ENCODE measurements around the gene TBR1.

The TBR1 gene

DNA sequence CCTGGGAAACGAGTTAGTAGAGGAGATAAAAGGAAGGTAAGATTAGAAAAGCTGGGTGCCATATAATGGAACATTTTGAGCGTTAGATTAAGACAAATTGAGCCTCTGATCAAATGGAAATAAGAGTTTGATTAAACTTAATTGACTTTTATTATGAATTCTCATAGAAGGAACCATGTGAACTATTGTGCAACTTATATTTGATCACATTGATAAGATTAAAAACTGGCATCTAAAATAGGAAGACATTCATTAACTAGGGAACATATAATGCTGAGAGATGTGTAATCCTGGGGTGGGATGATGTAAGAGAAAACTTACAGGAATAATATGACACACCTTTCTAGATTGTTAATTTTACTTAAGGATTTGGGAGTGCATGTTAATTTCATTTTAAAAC is 22.5 kb downstream of the TBR1 start:
- H3K9me3 ChIP-seq (ENCODE audit: insufficient read depth, low read length, severe bottlenecking), result no peaks in the 10 kb centered on the region
- H3K4me3 ChIP-seq (ENCODE audit: low read depth in 1 of 2, low read length in 2 of 2), result no peak overlapping the region
- no peak overlapping the region for H3K27ac ChIP-seq (ENCODE audit: low read length)
- H3K4me2 ChIP-seq (ENCODE audit: insufficient read depth, low read length), result no peak overlapping the region
- no peak overlapping the region for H2AFZ ChIP-seq (ENCODE audit: low read depth, low read length)
- no peak for ATAC-seq (ENCODE audit: insufficient read depth, low read depth)
- no peaks in the 10 kb centered on the region for H3K36me3 ChIP-seq (ENCODE audit: insufficient read depth, low read length)
- no peaks in the 10 kb centered on the region for H3K79me2 ChIP-seq (ENCODE audit: insufficient read depth, low read length)
- no peaks in the 10 kb centered on the region for H3K27me3 ChIP-seq (ENCODE audit: insufficient read depth, low read length, poor library complexity)
- H3K4me1 ChIP-seq (ENCODE audit: insufficient read depth, low read length), result no peaks in the 10 kb centered on the region
- no peak for TF ChIP-seq EZH2 (IDR thresholded peaks at IDR 0.05; ENCODE audit: borderline replicate concordance, low read depth, low read length, severe bottlenecking)
- TF ChIP-seq, protein P1, sequence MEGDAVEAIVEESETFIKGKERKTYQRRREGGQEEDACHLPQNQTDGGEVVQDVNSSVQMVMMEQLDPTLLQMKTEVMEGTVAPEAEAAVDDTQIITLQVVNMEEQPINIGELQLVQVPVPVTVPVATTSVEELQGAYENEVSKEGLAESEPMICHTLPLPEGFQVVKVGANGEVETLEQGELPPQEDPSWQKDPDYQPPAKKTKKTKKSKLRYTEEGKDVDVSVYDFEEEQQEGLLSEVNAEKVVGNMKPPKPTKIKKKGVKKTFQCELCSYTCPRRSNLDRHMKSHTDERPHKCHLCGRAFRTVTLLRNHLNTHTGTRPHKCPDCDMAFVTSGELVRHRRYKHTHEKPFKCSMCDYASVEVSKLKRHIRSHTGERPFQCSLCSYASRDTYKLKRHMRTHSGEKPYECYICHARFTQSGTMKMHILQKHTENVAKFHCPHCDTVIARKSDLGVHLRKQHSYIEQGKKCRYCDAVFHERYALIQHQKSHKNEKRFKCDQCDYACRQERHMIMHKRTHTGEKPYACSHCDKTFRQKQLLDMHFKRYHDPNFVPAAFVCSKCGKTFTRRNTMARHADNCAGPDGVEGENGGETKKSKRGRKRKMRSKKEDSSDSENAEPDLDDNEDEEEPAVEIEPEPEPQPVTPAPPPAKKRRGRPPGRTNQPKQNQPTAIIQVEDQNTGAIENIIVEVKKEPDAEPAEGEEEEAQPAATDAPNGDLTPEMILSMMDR (IDR thresholded peaks at IDR 0.05; ENCODE audit: borderline replicate concordance, extremely low read depth, low read length, poor library complexity, severe bottlenecking), result no peak
- H4K20me1 ChIP-seq (ENCODE audit: insufficient read depth, low read length), result no peaks in the 10 kb centered on the region
- no peak overlapping the region for H3K9ac ChIP-seq (ENCODE audit: low read depth, low read length)
- DNase-seq, result no peak

DNA sequence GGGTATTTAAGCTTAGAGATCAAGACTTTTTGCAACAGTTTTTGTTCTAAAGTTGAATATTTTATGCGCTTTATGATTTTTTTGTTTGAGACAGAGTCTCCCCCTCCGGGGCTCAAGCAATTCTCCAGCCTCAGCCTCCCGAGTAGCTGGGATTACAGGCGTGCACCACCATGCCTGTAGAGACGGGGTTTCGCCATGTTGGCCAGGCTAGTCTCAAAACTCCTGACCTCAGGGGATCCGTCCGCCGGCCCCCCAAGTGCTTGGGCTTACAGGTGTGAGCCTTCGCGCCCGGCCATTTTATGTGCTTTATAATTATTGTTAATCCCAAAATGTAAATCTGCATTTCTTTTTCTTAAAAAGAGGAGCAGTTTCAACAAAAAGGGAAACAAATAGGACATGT is 29.0 kb downstream of the TBR1 start:
- no peak overlapping the region for H3K4me3 ChIP-seq (ENCODE audit: low read depth in 1 of 2, low read length in 2 of 2)
- H2AFZ ChIP-seq (ENCODE audit: low read depth, low read length), result no peak overlapping the region
- no peaks in the 10 kb centered on the region for H3K79me2 ChIP-seq (ENCODE audit: insufficient read depth, low read length)
- H4K20me1 ChIP-seq (ENCODE audit: insufficient read depth, low read length), result no peaks in the 10 kb centered on the region
- ATAC-seq (ENCODE audit: insufficient read depth, low read depth) (no peak), DNase-seq (no peak)
- H3K4me1 ChIP-seq (ENCODE audit: insufficient read depth, low read length), result no peaks in the 10 kb centered on the region
- no peaks in the 10 kb centered on the region for H3K36me3 ChIP-seq (ENCODE audit: insufficient read depth, low read length)
- no peaks in the 10 kb centered on the region for H3K9me3 ChIP-seq (ENCODE audit: insufficient read depth, low read length, severe bottlenecking)
- no peak for TF ChIP-seq EZH2 (IDR thresholded peaks at IDR 0.05; ENCODE audit: borderline replicate concordance, low read depth, low read length, severe bottlenecking)
- TF ChIP-seq, protein P1 (IDR thresholded peaks at IDR 0.05; ENCODE audit: borderline replicate concordance, extremely low read depth, low read length, poor library complexity, severe bottlenecking), result no peak
- H3K27ac ChIP-seq (ENCODE audit: low read length), result no peak overlapping the region
- H3K9ac ChIP-seq (ENCODE audit: low read depth, low read length), result no peak overlapping the region
- H3K4me2 ChIP-seq (ENCODE audit: insufficient read depth, low read length), result no peak overlapping the region
- no peaks in the 10 kb centered on the region for H3K27me3 ChIP-seq (ENCODE audit: insufficient read depth, low read length, poor library complexity)

DNA sequence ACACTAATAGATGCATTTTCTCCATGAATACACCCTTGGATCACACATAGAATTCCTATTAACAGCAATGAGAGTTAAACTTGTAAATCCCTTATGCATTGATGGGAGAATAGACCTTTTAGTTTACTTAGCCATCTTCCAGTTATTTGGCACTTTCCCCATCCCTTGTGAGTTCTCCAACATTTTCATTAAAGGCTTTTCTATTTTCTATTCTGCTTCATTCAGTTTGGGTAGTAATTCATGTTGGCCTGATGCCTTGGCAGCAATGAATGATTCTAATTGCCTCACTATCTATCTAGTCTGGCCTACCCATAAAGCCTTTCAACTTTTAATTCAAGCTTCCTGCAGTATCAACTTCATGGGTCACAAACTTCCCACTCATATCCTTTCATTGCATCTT is 32.3 kb downstream of the TBR1 start:
- H2AFZ ChIP-seq (ENCODE audit: low read depth, low read length), result no peak overlapping the region
- no peak overlapping the region for H3K4me3 ChIP-seq (ENCODE audit: low read depth in 1 of 2, low read length in 2 of 2)
- DNase-seq (no peak), ATAC-seq (ENCODE audit: insufficient read depth, low read depth) (no peak)
- H3K9me3 ChIP-seq (ENCODE audit: insufficient read depth, low read length, severe bottlenecking), result no peaks in the 10 kb centered on the region
- H3K27ac ChIP-seq (ENCODE audit: low read length), result no peak overlapping the region
- no peaks in the 10 kb centered on the region for H3K27me3 ChIP-seq (ENCODE audit: insufficient read depth, low read length, poor library complexity)
- TF ChIP-seq EZH2 (IDR thresholded peaks at IDR 0.05; ENCODE audit: borderline replicate concordance, low read depth, low read length, severe bottlenecking), result no peak
- TF ChIP-seq, protein P1 (IDR thresholded peaks at IDR 0.05; ENCODE audit: borderline replicate concordance, extremely low read depth, low read length, poor library complexity, severe bottlenecking), result no peak
- H3K36me3 ChIP-seq (ENCODE audit: insufficient read depth, low read length), result no peaks in the 10 kb centered on the region
- no peaks in the 10 kb centered on the region for H3K79me2 ChIP-seq (ENCODE audit: insufficient read depth, low read length)
- no peak overlapping the region for H3K9ac ChIP-seq (ENCODE audit: low read depth, low read length)
- H3K4me2 ChIP-seq (ENCODE audit: insufficient read depth, low read length), result no peak overlapping the region
- H4K20me1 ChIP-seq (ENCODE audit: insufficient read depth, low read length), result no peaks in the 10 kb centered on the region
- H3K4me1 ChIP-seq (ENCODE audit: insufficient read depth, low read length), result no peaks in the 10 kb centered on the region

DNA sequence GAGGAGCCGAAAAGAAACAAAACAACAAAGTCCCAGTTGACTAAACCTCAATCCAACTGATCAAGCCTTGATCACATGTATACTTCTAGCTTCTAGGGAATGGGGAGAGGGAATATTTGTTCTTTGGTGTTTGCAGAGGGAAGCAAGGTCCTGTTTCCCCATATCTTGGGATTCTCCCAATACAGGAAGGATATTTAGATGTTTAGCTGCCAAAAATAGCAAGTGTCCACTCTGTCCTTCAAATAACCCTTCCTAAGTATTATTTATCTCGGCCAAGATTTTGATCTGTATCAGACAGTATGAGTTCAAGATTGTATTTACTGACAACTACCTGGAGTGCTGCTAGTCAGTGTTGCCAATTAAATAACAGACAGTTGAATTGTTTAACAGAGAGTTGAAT is 55.5 kb downstream of the TBR1 start:
- ATAC-seq (ENCODE audit: insufficient read depth, low read depth) (no peak), DNase-seq (no peak)
- no peaks in the 10 kb centered on the region for H3K79me2 ChIP-seq (ENCODE audit: insufficient read depth, low read length)
- no peaks in the 10 kb centered on the region for H3K36me3 ChIP-seq (ENCODE audit: insufficient read depth, low read length)
- H3K9ac ChIP-seq (ENCODE audit: low read depth, low read length), result no peak overlapping the region
- H3K4me2 ChIP-seq (ENCODE audit: insufficient read depth, low read length), result no peak overlapping the region
- H3K4me1 ChIP-seq (ENCODE audit: insufficient read depth, low read length), result no peaks in the 10 kb centered on the region
- H3K4me3 ChIP-seq (ENCODE audit: low read depth in 1 of 2, low read length in 2 of 2), result no peak overlapping the region
- H4K20me1 ChIP-seq (ENCODE audit: insufficient read depth, low read length), result no peaks in the 10 kb centered on the region
- H3K27ac ChIP-seq (ENCODE audit: low read length), result no peak overlapping the region
- H3K9me3 ChIP-seq (ENCODE audit: insufficient read depth, low read length, severe bottlenecking), result peaks cover 4% of the 10 kb centered on the region
- TF ChIP-seq, protein P1 (IDR thresholded peaks at IDR 0.05; ENCODE audit: borderline replicate concordance, extremely low read depth, low read length, poor library complexity, severe bottlenecking), result no peak
- no peak for TF ChIP-seq EZH2 (IDR thresholded peaks at IDR 0.05; ENCODE audit: borderline replicate concordance, low read depth, low read length, severe bottlenecking)
- H2AFZ ChIP-seq (ENCODE audit: low read depth, low read length), result no peak overlapping the region
- H3K27me3 ChIP-seq (ENCODE audit: insufficient read depth, low read length, poor library complexity), result no peaks in the 10 kb centered on the region
